Measurements from ENCODE around the gene ULK1. TPM values are rescaled to one million over a fixed set of nuclear protein-coding genes. Genes with fewer than 3 reads are reported as not detected.

The ULK1 gene
- total RNA-seq (ENCODE audit: low replicate concordance): 9.1 and 21.2 TPM in 2 replicates

DNA sequence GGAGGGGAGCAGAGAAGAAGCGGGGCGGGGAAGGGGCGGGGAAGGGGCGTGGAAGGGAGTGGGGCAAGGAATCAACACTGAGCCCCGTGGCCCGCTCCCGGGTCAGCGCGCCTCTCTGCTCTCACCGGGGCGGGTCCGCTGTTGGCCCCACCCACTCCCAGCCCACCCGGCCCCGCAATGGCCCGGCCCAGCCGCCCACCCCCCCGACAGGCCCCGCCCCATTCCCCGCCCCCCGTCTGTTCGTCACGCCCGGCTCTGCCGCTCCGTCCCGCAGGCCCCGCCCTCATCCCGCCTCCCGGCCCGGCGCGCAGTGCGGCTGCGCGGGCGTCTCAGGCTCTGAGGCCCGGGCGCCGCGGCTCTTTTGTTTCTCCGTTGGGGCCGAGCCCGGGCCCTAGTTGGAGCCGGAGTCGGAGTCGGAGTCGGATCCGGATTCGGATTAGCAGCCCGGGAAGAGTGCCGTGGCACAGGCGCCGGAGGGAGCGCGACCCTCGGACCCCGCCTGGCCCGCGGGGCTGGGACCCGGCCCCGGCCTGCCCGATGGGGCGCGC lies at the start of gene ULK1:
Gene ULK1 (plus strand): TSS at position 310 of the 548 bp plus-strand sequence. CDS start 380 bp downstream, outside the sequence.
- TF ChIP-seq, protein P1, sequence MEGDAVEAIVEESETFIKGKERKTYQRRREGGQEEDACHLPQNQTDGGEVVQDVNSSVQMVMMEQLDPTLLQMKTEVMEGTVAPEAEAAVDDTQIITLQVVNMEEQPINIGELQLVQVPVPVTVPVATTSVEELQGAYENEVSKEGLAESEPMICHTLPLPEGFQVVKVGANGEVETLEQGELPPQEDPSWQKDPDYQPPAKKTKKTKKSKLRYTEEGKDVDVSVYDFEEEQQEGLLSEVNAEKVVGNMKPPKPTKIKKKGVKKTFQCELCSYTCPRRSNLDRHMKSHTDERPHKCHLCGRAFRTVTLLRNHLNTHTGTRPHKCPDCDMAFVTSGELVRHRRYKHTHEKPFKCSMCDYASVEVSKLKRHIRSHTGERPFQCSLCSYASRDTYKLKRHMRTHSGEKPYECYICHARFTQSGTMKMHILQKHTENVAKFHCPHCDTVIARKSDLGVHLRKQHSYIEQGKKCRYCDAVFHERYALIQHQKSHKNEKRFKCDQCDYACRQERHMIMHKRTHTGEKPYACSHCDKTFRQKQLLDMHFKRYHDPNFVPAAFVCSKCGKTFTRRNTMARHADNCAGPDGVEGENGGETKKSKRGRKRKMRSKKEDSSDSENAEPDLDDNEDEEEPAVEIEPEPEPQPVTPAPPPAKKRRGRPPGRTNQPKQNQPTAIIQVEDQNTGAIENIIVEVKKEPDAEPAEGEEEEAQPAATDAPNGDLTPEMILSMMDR (IDR thresholded peaks at IDR 0.05; ENCODE audit: insufficient read depth, low read length): no peak
- peak; percentile 82 for DNase-seq (ENCODE audit: low read depth)
- H3K4me3 ChIP-seq (ENCODE audit: low read depth, low read length): peak within 1 kb of the TSS; percentile 81

GRCh38 chr12:131844656-131845055 lies 49.8 kb upstream of the ULK1 start:
- TF ChIP-seq, protein P1 (IDR thresholded peaks at IDR 0.05; ENCODE audit: insufficient read depth, low read length): no peak
- no peak overlapping the region for H3K4me3 ChIP-seq (ENCODE audit: low read depth, low read length)
- DNase-seq (ENCODE audit: low read depth): no peak

- H3K4me3 ChIP-seq (ENCODE audit: low read depth, low read length): no peak overlapping the region
- no peak for DNase-seq (ENCODE audit: low read depth)
- TF ChIP-seq, protein P1 (IDR thresholded peaks at IDR 0.05; ENCODE audit: insufficient read depth, low read length): no peak
Observed at GRCh38 chr12:131845121-131845520, 49.3 kb upstream of the ULK1 start.

GRCh38 chr12:131847456-131847855 lies 47.0 kb upstream of the ULK1 start:
- TF ChIP-seq, protein P1 (IDR thresholded peaks at IDR 0.05; ENCODE audit: insufficient read depth, low read length): no peak
- H3K4me3 ChIP-seq (ENCODE audit: low read depth, low read length): no peak overlapping the region
- no peak for DNase-seq (ENCODE audit: low read depth)

- DNase-seq (ENCODE audit: low read depth): no peak
- TF ChIP-seq, protein P1 (IDR thresholded peaks at IDR 0.05; ENCODE audit: insufficient read depth, low read length): no peak
- H3K4me3 ChIP-seq (ENCODE audit: low read depth, low read length): no peak overlapping the region
Observed at GRCh38 chr12:131848753-131849152, 45.7 kb upstream of the ULK1 start.

GRCh38 chr12:131849700-131850553 lies 44.5 kb upstream of the ULK1 start:
- no peak overlapping the region for H3K4me3 ChIP-seq (ENCODE audit: low read depth, low read length)
- TF ChIP-seq, protein P1 (IDR thresholded peaks at IDR 0.05; ENCODE audit: insufficient read depth, low read length): no peak
- no peak for DNase-seq (ENCODE audit: low read depth)

Data from fibroblast of the aortic adventitia (primary cell).